HG03139 (cell line): ENCODE data around the gene FREY1.

Source experiments
- ATAC-seq: cut with Tn5 transposase; IDR thresholded peaks from one replicate; pipeline ENCODE4 v1.9.1; 2021; ENCODE audit not compliant: unreplicated experiment

The FREY1 gene

DNA sequence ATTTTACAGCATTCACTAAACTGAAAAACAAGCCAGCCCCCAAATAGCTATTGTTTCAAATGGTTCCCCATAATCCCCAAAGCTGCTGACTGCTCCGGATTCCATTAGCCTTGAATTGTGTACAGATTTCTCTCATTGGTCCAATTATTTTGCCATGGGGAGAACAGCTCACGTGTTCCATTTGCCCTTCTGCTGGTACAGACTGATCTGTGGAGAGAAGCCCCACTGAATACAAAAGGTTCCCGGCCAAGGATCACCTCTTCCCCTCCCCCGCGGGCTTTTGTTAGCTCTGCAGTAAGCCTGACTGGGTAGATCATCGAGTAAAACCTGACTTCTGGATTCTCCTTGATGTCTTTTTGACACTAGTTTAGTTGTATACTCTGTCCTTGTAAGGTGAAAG lies 30.7 kb downstream of the FREY1 start:
- no peak for ATAC-seq

DNA sequence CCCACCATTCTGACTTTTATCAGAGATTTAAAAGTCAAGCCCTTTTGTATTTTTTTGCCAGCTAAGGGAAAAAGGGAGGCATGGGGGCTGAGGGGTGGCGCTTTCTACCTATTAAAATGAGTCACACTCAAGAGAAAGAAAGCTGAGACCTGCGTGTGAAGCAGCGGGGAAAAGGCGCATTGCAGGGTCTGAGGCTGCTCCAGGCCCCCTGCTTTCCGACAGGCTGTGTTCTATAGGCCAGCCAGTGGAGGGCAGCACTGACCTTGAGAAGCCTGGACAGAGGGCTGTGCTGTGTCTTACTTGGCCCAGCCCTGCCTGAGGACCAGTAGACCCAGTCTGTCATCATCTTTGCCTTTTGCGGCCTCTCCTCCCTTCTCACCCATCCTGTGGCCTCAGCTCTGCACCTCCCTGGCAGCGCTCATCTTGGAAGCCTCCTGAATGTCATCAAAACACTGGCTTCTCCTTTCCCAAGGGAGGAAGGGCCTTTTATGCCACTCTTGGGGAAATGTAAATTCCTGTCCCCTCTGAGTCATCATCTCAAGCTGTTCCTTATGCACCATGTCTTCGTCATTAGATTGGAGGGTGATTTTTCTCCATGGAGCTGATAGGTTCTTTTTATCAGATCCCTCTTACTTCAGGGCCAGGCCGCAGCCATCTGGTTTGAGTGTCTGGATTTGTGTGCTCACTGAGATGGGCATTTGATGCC lies 34.3 kb downstream of the FREY1 start:
- ATAC-seq = no peak

DNA sequence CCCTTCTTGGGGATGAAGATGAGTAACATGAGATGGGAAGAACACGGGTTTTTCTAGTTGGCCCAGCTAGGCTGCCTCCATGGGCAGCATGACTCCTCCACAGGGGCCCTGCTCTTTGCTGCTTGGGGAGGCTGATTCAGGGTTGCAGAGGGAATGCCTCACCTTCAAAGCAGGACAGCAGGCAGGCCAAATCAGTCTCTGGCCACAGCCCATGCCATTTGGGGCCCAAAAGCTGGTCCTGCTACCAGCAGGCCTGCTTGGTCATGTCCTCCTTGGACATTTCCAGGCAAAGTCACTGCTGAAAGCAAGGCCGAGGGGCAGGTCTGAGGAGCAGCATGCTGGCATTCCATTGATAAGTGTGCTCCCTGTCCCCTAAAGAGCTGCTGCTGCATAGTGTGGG lies 35.4 kb downstream of the FREY1 start:
- no peak for ATAC-seq

DNA sequence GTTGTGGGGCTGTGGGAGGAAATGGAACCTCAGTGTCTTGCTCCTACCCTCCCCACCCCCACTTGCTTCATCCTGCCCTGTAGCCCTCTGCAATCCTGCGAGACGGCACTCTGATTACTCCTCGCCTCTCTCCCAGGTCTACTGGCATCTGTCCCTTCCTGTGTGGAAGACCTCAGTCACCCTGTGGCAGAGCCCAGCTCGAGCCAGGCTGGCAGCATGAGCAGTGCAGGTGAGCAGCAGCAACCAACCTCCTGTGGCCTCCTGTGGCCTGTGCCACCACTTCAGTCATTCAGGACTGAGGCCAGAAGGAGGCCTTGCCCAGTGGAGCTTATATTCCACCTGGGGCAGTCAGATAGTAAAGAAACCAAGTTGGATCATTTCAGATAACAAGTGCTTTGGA lies 36.4 kb downstream of the FREY1 start:
- ATAC-seq = no peak

DNA sequence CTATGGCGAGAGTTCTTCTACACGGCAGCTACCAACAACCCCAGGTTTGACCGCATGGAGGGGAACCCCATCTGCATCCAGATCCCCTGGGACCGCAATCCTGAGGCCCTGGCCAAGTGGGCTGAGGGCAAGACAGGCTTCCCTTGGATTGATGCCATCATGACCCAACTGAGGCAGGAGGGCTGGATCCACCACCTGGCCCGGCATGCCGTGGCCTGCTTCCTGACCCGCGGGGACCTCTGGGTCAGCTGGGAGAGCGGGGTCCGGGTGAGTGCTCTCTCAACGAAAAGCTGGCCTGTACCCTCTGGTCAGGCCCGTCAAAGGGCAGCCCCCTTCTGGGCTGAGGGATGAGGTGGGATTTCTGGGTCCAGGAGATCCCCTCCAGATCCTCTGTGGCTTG lies 37.5 kb downstream of the FREY1 start:
- ATAC-seq = no peak

DNA sequence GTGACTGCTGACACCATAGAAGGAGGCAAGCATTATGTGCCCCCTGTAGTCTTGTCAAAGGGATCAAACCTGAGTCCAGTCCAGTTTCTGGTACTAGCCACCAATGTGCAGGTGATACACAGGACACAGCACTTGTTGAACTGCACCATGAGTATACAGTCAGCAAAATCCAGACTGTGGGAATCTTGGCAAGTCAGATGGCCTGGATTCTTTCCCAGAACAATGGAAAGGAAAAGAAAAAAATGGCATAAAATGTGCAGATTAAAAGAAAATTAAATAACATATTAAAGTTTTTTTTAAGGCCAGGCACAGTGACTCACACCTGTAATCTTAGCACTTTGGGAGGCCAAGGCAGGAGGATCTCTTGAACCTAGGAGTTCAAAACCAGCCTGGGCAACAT lies 43.0 kb downstream of the FREY1 start:
- no peak for ATAC-seq

DNA sequence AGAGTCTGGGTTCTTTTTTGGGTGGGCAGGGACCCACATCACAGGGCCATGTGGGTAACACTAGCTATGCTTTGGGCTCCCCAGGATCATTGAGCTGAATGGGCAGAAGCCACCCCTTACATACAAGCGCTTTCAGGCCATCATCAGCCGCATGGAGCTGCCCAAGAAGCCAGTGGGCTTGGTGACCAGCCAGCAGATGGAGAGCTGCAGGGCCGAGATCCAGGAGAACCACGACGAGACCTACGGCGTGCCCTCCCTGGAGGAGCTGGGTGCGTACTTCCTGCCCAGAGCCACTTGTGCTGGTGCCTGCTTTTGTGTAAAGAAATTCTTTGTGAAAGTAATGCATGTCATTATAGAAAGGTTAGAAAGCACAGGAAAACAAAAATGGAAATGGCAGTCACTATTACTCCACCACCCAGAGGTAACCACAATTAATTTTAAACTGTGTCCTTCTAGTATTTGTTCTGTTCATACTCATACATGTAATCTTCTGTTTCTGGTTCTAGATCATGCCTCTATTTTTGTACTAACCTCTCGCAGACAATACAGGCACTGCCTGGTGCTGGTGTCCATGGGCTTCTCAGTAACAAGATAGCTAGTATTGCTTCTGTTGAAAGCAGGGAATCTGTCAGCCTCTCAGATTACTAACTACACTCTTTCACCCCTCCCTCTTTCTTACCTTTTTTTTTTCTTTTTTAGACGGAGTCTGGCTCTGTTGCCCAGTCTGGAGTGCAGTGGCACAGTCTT lies 46.1 kb downstream of the FREY1 start:
- ATAC-seq = no peak

DNA sequence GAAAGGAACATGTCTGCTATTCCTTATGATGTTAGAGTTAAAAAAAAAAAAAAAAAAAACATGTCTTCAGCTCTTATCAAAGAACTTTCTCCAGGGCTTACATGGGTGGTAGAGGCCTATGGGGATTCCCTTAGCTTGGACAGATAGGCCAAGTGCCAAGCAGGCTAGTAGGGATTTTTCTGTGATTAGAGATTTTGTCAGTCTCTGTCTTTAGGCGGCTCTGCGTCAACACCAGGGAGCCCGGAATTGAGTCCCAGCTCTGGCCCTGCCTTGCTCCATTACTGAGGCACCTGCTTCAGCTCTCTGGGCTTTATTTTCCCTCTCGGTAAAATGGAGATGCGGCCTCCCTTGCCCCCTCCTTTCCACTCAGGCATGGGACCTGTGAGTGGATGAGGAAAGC lies 46.7 kb downstream of the FREY1 start:
- no peak for ATAC-seq

DNA sequence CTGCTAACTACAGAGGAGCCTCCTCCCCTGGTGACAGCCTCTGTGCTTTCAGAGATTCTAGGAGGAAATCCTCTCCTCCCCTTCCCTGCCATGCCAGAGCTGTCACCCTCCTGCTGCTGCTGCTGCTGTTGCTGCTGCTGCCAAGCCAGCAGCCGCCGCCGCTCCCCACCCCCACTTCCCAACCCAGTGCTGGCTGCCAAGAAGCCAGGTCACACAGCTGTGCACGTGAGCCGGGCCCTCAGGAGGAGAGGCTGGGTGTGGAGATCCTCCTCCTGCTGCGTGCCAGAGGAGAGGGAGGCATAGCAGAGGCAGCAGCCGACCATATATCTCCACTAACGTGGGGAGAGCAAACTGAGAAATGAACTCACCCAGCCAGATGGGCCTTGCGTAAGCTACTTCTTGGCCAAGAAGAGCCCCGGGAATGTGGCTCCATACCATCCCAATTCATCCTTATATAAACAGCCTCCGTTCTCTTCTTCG lies 47.4 kb downstream of the FREY1 start:
- no peak for ATAC-seq

DNA sequence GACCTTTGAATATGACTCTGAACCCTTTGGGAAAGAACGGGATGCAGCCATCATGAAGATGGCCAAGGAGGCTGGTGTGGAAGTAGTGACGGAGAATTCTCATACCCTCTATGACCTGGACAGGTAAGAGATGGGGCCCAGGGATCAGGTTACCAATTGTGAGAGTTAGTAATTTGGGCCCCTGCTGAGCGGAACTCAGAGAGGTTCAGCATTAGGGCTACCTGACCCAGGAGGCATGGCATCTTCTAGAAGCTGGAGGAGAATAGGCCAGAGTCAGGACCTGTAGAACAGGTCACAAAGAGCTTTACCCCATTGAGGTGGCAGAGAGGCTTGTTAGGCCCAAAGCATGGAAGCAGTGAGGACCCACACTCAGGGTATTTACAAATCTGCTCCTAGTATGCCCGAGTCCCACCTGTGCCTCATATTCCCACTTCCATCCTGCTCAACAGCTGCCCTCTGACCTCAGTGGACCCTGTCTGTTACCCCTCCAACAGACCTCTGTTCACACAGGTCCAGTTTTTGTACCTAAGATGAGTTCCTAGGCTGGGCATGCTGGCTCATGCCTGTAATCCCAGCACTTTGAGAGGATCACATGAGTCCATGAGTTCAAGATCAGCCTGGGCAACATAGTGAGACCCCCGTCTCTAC lies 48.2 kb downstream of the FREY1 start:
- no peak for ATAC-seq

DNA sequence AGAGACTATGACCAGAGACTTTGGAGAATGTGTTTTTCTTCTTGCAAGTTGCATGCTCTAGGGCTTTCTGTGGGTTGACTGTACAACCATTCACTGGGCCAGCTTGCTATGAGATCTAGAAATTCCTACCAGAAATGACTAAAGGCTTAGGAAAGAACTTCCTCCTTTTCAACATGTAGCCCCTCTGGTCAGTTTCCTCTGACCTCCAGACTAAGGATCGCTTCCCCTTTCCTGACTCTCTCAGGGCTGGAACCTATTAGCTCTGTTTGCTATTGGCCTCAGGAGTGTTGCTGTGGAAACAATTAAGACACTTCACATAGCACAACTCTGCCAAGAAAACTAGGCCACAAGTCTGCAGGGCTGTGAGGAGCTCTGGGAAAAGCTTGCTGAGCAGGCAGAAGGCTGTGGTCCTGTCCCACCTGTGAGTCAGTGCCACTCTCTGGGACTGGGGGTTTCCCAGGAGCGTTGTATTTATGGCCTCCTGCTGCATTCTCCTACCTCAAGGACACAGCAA lies 49.1 kb downstream of the FREY1 start:
- ATAC-seq = no peak
